ENCODE results near the gene ADAMTS2. TPM values are rescaled to one million over a fixed set of nuclear protein-coding genes. Genes with fewer than 3 reads are reported as not detected.

ADAMTS2 gene
- total and polyA plus RNA-seq, 2 of the 8 experiments (the other 6 are each of a cell fraction or from before 2014, with no cell fraction given), result 6.6 to 7.3 TPM

GRCh38 chr5:179171816-179172745 is 173.2 kb downstream of the ADAMTS2 start:
- no peaks in the 10 kb centered on the region; a peak in 1 of 7 replicates for H3K27me3 ChIP-seq (replicated peaks in 1 of 4; ENCODE audit: control insufficient read depth in 3 of 4, extremely low read depth in 1 of 4, insufficient read depth in 3 of 4, low read length in 3 of 4)
- H3K4ac ChIP-seq (replicated peaks; ENCODE audit: insufficient read length, low read depth, low read length), result no peak overlapping the region
- no peak overlapping the region for H4K5ac ChIP-seq (ENCODE audit: insufficient read length, low read depth, low read length)
- H3K27ac ChIP-seq (ENCODE audit: low read depth, low read length), result no peak overlapping the region
- no peaks in the 10 kb centered on the region for H3K4me1 ChIP-seq (replicated peaks in 1 of 4; ENCODE audit: control insufficient read depth in 3 of 4, insufficient read depth in 4 of 4, low read length in 3 of 4)
- FAIRE-seq (no peak), DNase-seq (ENCODE audit: low read depth in 1 of 2, low spot score in 2 of 2) (no peak)
- 0 out of 4 replicates have a peak, but pooled peaks cover 0 to 2% of the 10 kb centered on the region in 2 experiments for H3K9me3 ChIP-seq (ENCODE audit: insufficient read depth in 2 of 2, low read depth in 1 of 2, low read length in 1 of 2)
- no peak overlapping the region for H2BK120ac ChIP-seq (replicated peaks; ENCODE audit: low read depth, low read length)
- no peak overlapping the region for H3K56ac ChIP-seq (replicated peaks; ENCODE audit: insufficient read length, low read depth, low read length)
- H2AFZ ChIP-seq (ENCODE audit: low read length), result no peak overlapping the region
- CTCF ChIA-PET (ENCODE audit: partially characterized antibody), result interaction anchor here (0.6 to 1.8 kb wide), 8 partner anchors 12 to 440 kb away, joined by 3 to 6 read pairs (median 3); no protein-coding TSS in a partner anchor
- H3K79me2 ChIP-seq (ENCODE audit: control insufficient read depth in 1 of 2, insufficient read depth in 2 of 2, low read length in 2 of 2), result no peaks in the 10 kb centered on the region
- no peak overlapping the region for H2BK12ac ChIP-seq (ENCODE audit: low read depth, low read length)
- no peak overlapping the region for H3K23ac ChIP-seq (ENCODE audit: insufficient read length)
- no peak overlapping the region for H3K18ac ChIP-seq (ENCODE audit: extremely low read depth, low read length)
- H3K36me3 ChIP-seq (ENCODE audit: control insufficient read depth in 2 of 4, insufficient read depth in 4 of 4, low read length in 3 of 4), result no peaks in the 10 kb centered on the region
- 93% methylated on average over 20 of the region's 20 CpGs; no CpG with 5 or more reads in 1 of the 2 experiments for WGBS, 2 experiments (ENCODE audit: extremely low coverage in 1 of 2, insufficient coverage in 1 of 2, insufficient read length in 1 of 2, insufficient replicate concordance in 2 of 2, low coverage in 1 of 2, low lambda C conversion rate in 2 of 2, missing lambda C conversion rate in 1 of 2)
- no peak overlapping the region for H4K8ac ChIP-seq (ENCODE audit: extremely low read depth, insufficient read depth, low read length)
- H3K4me2 ChIP-seq (ENCODE audit: insufficient read depth in 1 of 2, low read depth in 2 of 2, low read length in 2 of 2), result no peak overlapping the region
- H3K14ac ChIP-seq (ENCODE audit: insufficient read length), result no peak overlapping the region
- H2BK5ac ChIP-seq (ENCODE audit: low read depth, low read length), result no peak overlapping the region
- no peak overlapping the region for H2BK15ac ChIP-seq (ENCODE audit: low read length)
- no peak overlapping the region for H2AK5ac ChIP-seq (ENCODE audit: low read depth, low read length)
- no peak overlapping the region; a peak in 1 of 7 replicates for H3K9ac ChIP-seq (replicated peaks in 1 of 4; ENCODE audit: extremely low read depth in 1 of 4, low read depth in 3 of 4, low read length in 3 of 4)
- H3K79me1 ChIP-seq (ENCODE audit: low read depth, low read length), result no peaks in the 10 kb centered on the region
- POLR2A ChIA-PET (ENCODE audit: partially characterized antibody), result no interaction called here
- no peak overlapping the region for H4K91ac ChIP-seq (replicated peaks; ENCODE audit: insufficient read length, low read length)
- no peaks in the 10 kb centered on the region for H4K20me1 ChIP-seq (replicated peaks in 1 of 2; ENCODE audit: control insufficient read depth in 1 of 2, insufficient read depth in 2 of 2, low read length in 2 of 2)
- no peak overlapping the region for H3K4me3 ChIP-seq (ENCODE audit: extremely low read depth in 1 of 4, insufficient read depth in 2 of 4, low read depth in 3 of 4, low read length in 4 of 4)
- H2BK20ac ChIP-seq (ENCODE audit: low read length), result no peak overlapping the region
- no peaks in the 10 kb centered on the region for H3K23me2 ChIP-seq (ENCODE audit: low read depth, low read length)
- no peak for TF ChIP-seq NRF1 (IDR thresholded peaks at IDR 0.05; ENCODE audit: low read depth, low read length)
- TF ChIP-seq, protein P1, sequence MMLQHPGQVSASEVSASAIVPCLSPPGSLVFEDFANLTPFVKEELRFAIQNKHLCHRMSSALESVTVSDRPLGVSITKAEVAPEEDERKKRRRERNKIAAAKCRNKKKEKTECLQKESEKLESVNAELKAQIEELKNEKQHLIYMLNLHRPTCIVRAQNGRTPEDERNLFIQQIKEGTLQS (IDR thresholded peaks at IDR 0.05; ENCODE audit: insufficient read depth, low read depth, low read length), result no peak
- no peak for TF ChIP-seq SIX5 (IDR thresholded peaks at IDR 0.05; ENCODE audit: low read depth, low read length)
- no peak for TF ChIP-seq GTF2F1 (IDR thresholded peaks at IDR 0.05; ENCODE audit: borderline replicate concordance, low read depth, low read length)
- no peak for TF ChIP-seq CEBPB (IDR thresholded peaks at IDR 0.05; ENCODE audit: low read depth, low read length)
- TF ChIP-seq POLR2A (IDR thresholded peaks at IDR 0.05; ENCODE audit: control extremely low read depth in 1 of 2, low read depth in 2 of 2, low read length in 2 of 2), result no peak
- no peak for TF ChIP-seq ZNF274 (IDR thresholded peaks at IDR 0.05; ENCODE audit: borderline replicate concordance, extremely low read depth, low read length)
- TF ChIP-seq ASH2L (IDR thresholded peaks at IDR 0.05; ENCODE audit: low read length), result no peak
- no peak for TF ChIP-seq BRCA1 (IDR thresholded peaks at IDR 0.05; ENCODE audit: low read depth, low read length)
- TF ChIP-seq EGR1 (IDR thresholded peaks at IDR 0.05; ENCODE audit: borderline replicate concordance, low read depth, low read length), result no peak
- no peak for TF ChIP-seq SAP30 (IDR thresholded peaks at IDR 0.05; ENCODE audit: insufficient read depth, insufficient replicate concordance, low read length)
- TF ChIP-seq FOSL1 (IDR thresholded peaks at IDR 0.05; ENCODE audit: insufficient read depth, low read depth, low read length), result no peak
